H9 (cell line): Measurements from ENCODE around the gene ZNF335. TPM values are rescaled to one million over a fixed set of nuclear protein-coding genes. Genes with fewer than 3 reads are reported as not detected.

Experiments used
- DNase-seq: peaks from one replicate; pipeline ENCODE4 v3.0.0-alpha.2; 2017
- H2AFZ ChIP-seq: one replicate; pipeline ENCODE4 v1.6.1; 2013; ENCODE audit warnings: mild to moderate bottlenecking, low read length, control low read depth, moderate library complexity
- H2AK5ac ChIP-seq: 2 replicates; pipeline ENCODE4 v1.6.1; 2013; ENCODE audit warnings: low read length, control low read depth, mixed read lengths; ENCODE audit not compliant: insufficient read length
- H2BK120ac ChIP-seq: one replicate; pipeline ENCODE4 v1.6.1; 2013; ENCODE audit warnings: low read depth, mild to moderate bottlenecking, low read length, control low read depth, inconsistent platforms; ENCODE audit not compliant: poor library complexity, severe bottlenecking
- H2BK12ac ChIP-seq: 2 replicates; pipeline ENCODE4 v1.6.1; 2013; ENCODE audit warnings: low read length, control low read depth, mixed read lengths, low read depth; ENCODE audit not compliant: insufficient read length
- H2BK15ac ChIP-seq: 2 replicates; pipeline ENCODE4 v1.6.1; 2013; ENCODE audit warnings: low read depth, low read length, control low read depth
- H2BK20ac ChIP-seq: one replicate; pipeline ENCODE4 v1.6.1; 2013; ENCODE audit warnings: low read depth, mild to moderate bottlenecking, low read length, control low read depth, inconsistent platforms; ENCODE audit not compliant: poor library complexity, severe bottlenecking
- H2BK5ac ChIP-seq: 2 replicates; pipeline ENCODE4 v1.6.1; 2013; ENCODE audit warnings: low read length, control low read depth, mixed read lengths; ENCODE audit not compliant: insufficient read length
- H3K14ac ChIP-seq: 2 replicates; pipeline ENCODE4 v1.6.1; 2013; ENCODE audit warnings: low read length, control low read depth; ENCODE audit not compliant: insufficient read depth
- H3K18ac ChIP-seq: 2 replicates; pipeline ENCODE4 v1.6.1; 2013; ENCODE audit warnings: low read depth, mild to moderate bottlenecking, mixed read lengths, low read length, control low read depth; ENCODE audit not compliant: insufficient read length
- H3K23ac ChIP-seq: 2 replicates; pipeline ENCODE4 v1.6.1; 2013; ENCODE audit warnings: low read length, control low read depth, mixed read lengths, low read depth; ENCODE audit not compliant: insufficient read length
- H3K23me2 ChIP-seq: 2 replicates; pipeline ENCODE4 v1.6.1; 2013; ENCODE audit warnings: low read depth, mild to moderate bottlenecking, mixed read lengths, low read length, control low read depth; ENCODE audit not compliant: insufficient read length, poor library complexity, severe bottlenecking
- H3K27ac ChIP-seq: 2 replicates; pipeline ENCODE4 v1.5.1; 2013; ENCODE audit warnings: low read length, control low read depth, mixed read lengths, low read depth; ENCODE audit not compliant: insufficient read length
- H3K27me3 ChIP-seq: 2 replicates; pipeline ENCODE4 v1.6.1; 2013; ENCODE audit warnings: low read length, control low read depth, inconsistent platforms; ENCODE audit not compliant: insufficient read depth
- H3K4ac ChIP-seq: 2 replicates; pipeline ENCODE4 v1.6.1; 2013; ENCODE audit warnings: low read depth, mild to moderate bottlenecking, control low read depth, inconsistent platforms, low read length, moderate library complexity
- H3K4me1 ChIP-seq: 2 replicates; pipeline ENCODE4 v1.6.1; 2013; ENCODE audit warnings: low read length, control low read depth, inconsistent platforms; ENCODE audit not compliant: insufficient read depth
- H3K4me2 ChIP-seq: 2 replicates; pipeline ENCODE4 v1.6.1; 2013; ENCODE audit warnings: low read length, control low read depth, mixed read lengths; ENCODE audit not compliant: insufficient read length, insufficient read depth
- H3K56ac ChIP-seq: 2 replicates; pipeline ENCODE4 v1.6.1; 2013; ENCODE audit warnings: low read depth, mild to moderate bottlenecking, mixed read lengths, low read length, control low read depth; ENCODE audit not compliant: insufficient read length
- H3K79me1 ChIP-seq: 2 replicates; pipeline ENCODE4 v1.6.1; 2013; ENCODE audit warnings: low read depth, mild to moderate bottlenecking, moderate library complexity, low read length, control low read depth, inconsistent platforms; ENCODE audit not compliant: insufficient read depth, poor library complexity, severe bottlenecking
- H3K79me2 ChIP-seq: 2 replicates; pipeline ENCODE4 v1.6.1; 2013; ENCODE audit warnings: low read length, control low read depth, inconsistent platforms; ENCODE audit not compliant: insufficient read depth
- H3K9ac ChIP-seq: 2 replicates; pipeline ENCODE4 v1.6.1; 2013; ENCODE audit warnings: low read length, control low read depth, mixed read lengths; ENCODE audit not compliant: insufficient read length; ENCODE audit errors: extremely low read depth
- H3K9me3 ChIP-seq: one replicate; pipeline ENCODE4 v1.6.1; 2013; ENCODE audit warnings: low read depth, low read length, inconsistent platforms; ENCODE audit not compliant: control insufficient read depth
- H3T11ph ChIP-seq: one replicate; pipeline ENCODE4 v1.6.1; 2013; ENCODE audit warnings: mild to moderate bottlenecking, low read length, control low read depth, inconsistent platforms
- H4K20me1 ChIP-seq: one replicate; pipeline ENCODE4 v1.6.1; 2013; ENCODE audit not compliant: control insufficient read depth, insufficient read length, insufficient read depth
- H4K5ac ChIP-seq: 2 replicates; pipeline ENCODE4 v1.6.1; 2013; ENCODE audit warnings: low read depth, mild to moderate bottlenecking, mixed read lengths, low read length, control low read depth; ENCODE audit not compliant: insufficient read length
- H4K8ac ChIP-seq: replicated peaks from 2 replicates; pipeline ENCODE4 v1.6.1; 2013; ENCODE audit warnings: low read length, control low read depth, mixed read lengths, low read depth; ENCODE audit not compliant: insufficient read length
- H4K91ac ChIP-seq: 2 replicates; pipeline ENCODE4 v1.6.1; 2013; ENCODE audit warnings: low read depth, mild to moderate bottlenecking, moderate library complexity, mixed read lengths, low read length, control low read depth; ENCODE audit not compliant: insufficient read length
- H3K27ac Mint-ChIP-seq, 3 experiments: 2 replicates in 2 of 3; 3 replicates in 1 of 3; pipeline ENCODE4 v1.8.0; 2020 to 2021; ENCODE audit warnings: mixed read lengths in 3 of 3, mild to moderate bottlenecking in 1 of 3, moderate library complexity in 1 of 3
- H3K27me3 Mint-ChIP-seq: 2 replicates; pipeline ENCODE4 v1.8.0; 2021; ENCODE audit warnings: low read depth, mild to moderate bottlenecking, moderate library complexity, mixed read lengths
- H3K36me3 Mint-ChIP-seq, 3 experiments: 2 replicates in 2 of 3; 3 replicates in 1 of 3; pipeline ENCODE4 v1.8.0; 2020 to 2021; ENCODE audit warnings: low read depth in 3 of 3, mixed read lengths in 3 of 3; ENCODE audit not compliant: insufficient read depth in 1 of 3
- H3K4me1 Mint-ChIP-seq, 2 experiments: 2 replicates each; pipeline ENCODE4 v1.8.0; 2020; ENCODE audit warnings: mixed read lengths in 2 of 2
- H3K4me3 Mint-ChIP-seq, 2 experiments: 2 replicates in 1 of 2; 3 replicates in 1 of 2; pipeline ENCODE4 v1.8.0; 2020 to 2021; ENCODE audit warnings: mild to moderate bottlenecking in 2 of 2, mixed read lengths in 2 of 2, moderate library complexity in 1 of 2
- H3K9me3 Mint-ChIP-seq, 2 experiments: 2 replicates in 1 of 2; 3 replicates in 1 of 2; pipeline ENCODE4 v1.8.0; 2020; ENCODE audit warnings: mild to moderate bottlenecking in 2 of 2, mixed read lengths in 2 of 2, moderate library complexity in 1 of 2
- WGBS: extraction: QIAGEN DNeasy Blood & Tissue Kit; methylation state at CpG from one replicate; pipeline ENCODE4 v1.1.7; 2013; ENCODE audit warnings: missing lambda C conversion rate, low lambda C conversion rate, mixed read lengths; ENCODE audit not compliant: insufficient read length; ENCODE audit errors: extremely low coverage; 5-methylcytosine and 5-hydroxymethylcytosine counted together
- total RNA-seq: library from RNA; stranded (reverse); gene quantifications from 2 replicates; pipeline ENCODE4 v1.2.1, GENCODE V29; 2021
- TF ChIP-seq, protein P1 (sequence below): fragments of 200-600 bp; sonication (generic); conservative IDR thresholded peaks from 3 replicates; pipeline ENCODE4 v1.8.0; 2021; ENCODE audit warnings: antibody characterized with exemption, mild to moderate bottlenecking

The ZNF335 gene
- total RNA-seq, 1 experiment from 2014 or later = 21.1 TPM

DNA sequence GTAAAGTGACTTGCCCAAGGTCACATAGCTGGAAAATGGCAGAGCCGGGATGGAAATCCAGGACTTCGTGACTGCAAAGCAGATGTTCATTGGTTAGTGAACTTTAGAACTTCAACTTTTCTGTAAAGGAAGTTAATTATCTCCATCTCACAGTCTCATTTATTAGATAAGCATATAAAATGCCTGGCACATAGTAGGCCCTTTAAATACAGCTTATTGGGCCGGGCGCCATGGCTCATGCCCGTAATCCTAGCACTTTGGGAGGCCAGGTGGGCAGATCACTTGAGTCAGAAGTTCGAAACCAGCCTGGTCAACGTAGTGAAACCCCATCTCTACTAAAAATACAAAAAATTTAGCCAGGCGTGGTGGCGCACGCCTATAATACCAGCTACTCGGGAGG is 35.0 kb upstream of the ZNF335 start:
- Histone ChIP-seq H3K18ac (no peak overlapping the region), H3K23me2 (no peaks in the 10 kb centered on the region), H4K91ac (no peak overlapping the region), H3T11ph (no peak overlapping the region), H3K79me2 (no peaks in the 10 kb centered on the region), H4K8ac (no peak overlapping the region), H3K27ac (no peak overlapping the region), H3K4me1 (peaks cover 9% of the 10 kb centered on the region; the same call in 1 of the 2 replicates), H2AFZ (no peak overlapping the region), H2AK5ac (no peak overlapping the region), H4K20me1 (no peaks in the 10 kb centered on the region), H2BK12ac (no peak overlapping the region), H3K56ac (no peak overlapping the region), H2BK20ac (no peak overlapping the region), H2BK5ac (no peak overlapping the region), H2BK15ac (no peak overlapping the region), H3K27me3 (no peaks in the 10 kb centered on the region), H3K23ac (no peak overlapping the region), H2BK120ac (no peak overlapping the region), H3K14ac (no peak overlapping the region), H3K9me3 (no peaks in the 10 kb centered on the region), H3K4me2 (no peak overlapping the region), H3K79me1 (no peaks in the 10 kb centered on the region), H4K5ac (no peak overlapping the region), H3K9ac (no peak overlapping the region), H3K4ac (no peak overlapping the region)
- TF ChIP-seq, protein P1, sequence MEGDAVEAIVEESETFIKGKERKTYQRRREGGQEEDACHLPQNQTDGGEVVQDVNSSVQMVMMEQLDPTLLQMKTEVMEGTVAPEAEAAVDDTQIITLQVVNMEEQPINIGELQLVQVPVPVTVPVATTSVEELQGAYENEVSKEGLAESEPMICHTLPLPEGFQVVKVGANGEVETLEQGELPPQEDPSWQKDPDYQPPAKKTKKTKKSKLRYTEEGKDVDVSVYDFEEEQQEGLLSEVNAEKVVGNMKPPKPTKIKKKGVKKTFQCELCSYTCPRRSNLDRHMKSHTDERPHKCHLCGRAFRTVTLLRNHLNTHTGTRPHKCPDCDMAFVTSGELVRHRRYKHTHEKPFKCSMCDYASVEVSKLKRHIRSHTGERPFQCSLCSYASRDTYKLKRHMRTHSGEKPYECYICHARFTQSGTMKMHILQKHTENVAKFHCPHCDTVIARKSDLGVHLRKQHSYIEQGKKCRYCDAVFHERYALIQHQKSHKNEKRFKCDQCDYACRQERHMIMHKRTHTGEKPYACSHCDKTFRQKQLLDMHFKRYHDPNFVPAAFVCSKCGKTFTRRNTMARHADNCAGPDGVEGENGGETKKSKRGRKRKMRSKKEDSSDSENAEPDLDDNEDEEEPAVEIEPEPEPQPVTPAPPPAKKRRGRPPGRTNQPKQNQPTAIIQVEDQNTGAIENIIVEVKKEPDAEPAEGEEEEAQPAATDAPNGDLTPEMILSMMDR = no peak
- WGBS = no CpG with 5 or more reads among the region's 11 CpGs
- Mint-ChIP-seq H3K9me3 (peaks cover 5 to 13% of the 10 kb centered on the region in 2 experiments; a peak in 2 of 5 replicates), H3K27me3 (peaks cover 9% of the 10 kb centered on the region), H3K4me3 (no peak overlapping the region), H3K4me1 (peaks cover 39 to 58% of the 10 kb centered on the region in 2 experiments), H3K27ac (no peak overlapping the region), H3K36me3 (peaks cover 5 to 17% (median 9%) of the 10 kb centered on the region in 3 experiments)
- DNase-seq = no peak
